HEK293 (cell line): ENCODE results near the gene FASN.

Experiments used
- BCL11B ChIP-seq: fragments of 450-650 bp; formaldehyde crosslinking; IDR thresholded peaks from 2 replicates; pipeline ENCODE4 v1.5.1; 2016; ENCODE audit warnings: low read depth, missing biosample characterization, missing genetic modification characterization
- SP3 ChIP-seq: fragments of 450-650 bp; formaldehyde crosslinking; IDR thresholded peaks from 2 replicates; pipeline ENCODE4 v1.5.1; 2016; ENCODE audit warnings: missing biosample characterization, missing genetic modification characterization
- ZBTB10 ChIP-seq: fragments of 450-650 bp; formaldehyde crosslinking; IDR thresholded peaks from 2 replicates; pipeline ENCODE4 v1.5.1; 2016; ENCODE audit warnings: missing biosample characterization, missing genetic modification characterization
- ZBTB26 ChIP-seq: fragments of 450-650 bp; formaldehyde crosslinking; optimal IDR thresholded peaks from 2 replicates; pipeline ENCODE3; 2016; ENCODE audit warnings: missing biosample characterization, mild to moderate bottlenecking, missing genetic modification characterization
- ZNF132 ChIP-seq: fragments of 450-650 bp; formaldehyde crosslinking; IDR thresholded peaks from 2 replicates; pipeline ENCODE4 v1.5.1; 2017; ENCODE audit warnings: missing biosample characterization, missing genetic modification characterization, borderline replicate concordance
- ZNF146 ChIP-seq: fragments of 450-650 bp; formaldehyde crosslinking; IDR thresholded peaks from 2 replicates; pipeline ENCODE4 v1.5.1; 2016; ENCODE audit warnings: missing biosample characterization, missing genetic modification characterization
- ZNF214 ChIP-seq: fragments of 450-650 bp; formaldehyde crosslinking; IDR thresholded peaks from 2 replicates; pipeline ENCODE4 v1.5.1; 2017; ENCODE audit warnings: missing biosample characterization, mild to moderate bottlenecking, missing genetic modification characterization, borderline replicate concordance
- ZNF239 ChIP-seq: fragments of 450-650 bp; formaldehyde crosslinking; IDR thresholded peaks from 2 replicates; pipeline ENCODE4 v1.5.1; 2016; ENCODE audit warnings: missing biosample characterization, missing genetic modification characterization
- ZNF274 ChIP-seq, 2 experiments: fragments of 200-500 bp in 1 of 2; fragments of 450-650 bp in 1 of 2; sonication (Bioruptor generic) in 1 of 2; formaldehyde crosslinking in 1 of 2; IDR thresholded peaks; 2 replicates each; pipeline versions ENCODE4 v1.5.1 to v1.6.1; 2014 to 2016; ENCODE audit warnings: borderline replicate concordance in 1 of 2, inconsistent platforms in 1 of 2, low read length in 1 of 2, missing biosample characterization in 1 of 2, missing genetic modification characterization in 1 of 2
- ZNF292 ChIP-seq: fragments of 450-650 bp; formaldehyde crosslinking; IDR thresholded peaks from 2 replicates; pipeline ENCODE4 v1.5.1; 2016; ENCODE audit warnings: low read depth, missing biosample characterization, missing genetic modification characterization, borderline replicate concordance
- ZNF341 ChIP-seq: fragments of 450-650 bp; formaldehyde crosslinking; IDR thresholded peaks from 2 replicates; pipeline ENCODE4; 2016; ENCODE audit warnings: low read depth, missing biosample characterization, missing genetic modification characterization
- ZNF404 ChIP-seq: fragments of 450-650 bp; formaldehyde crosslinking; IDR thresholded peaks from 2 replicates; pipeline ENCODE4 v1.5.1; 2017; ENCODE audit warnings: missing biosample characterization, missing genetic modification characterization
- ZNF423 ChIP-seq: fragments of 450-650 bp; formaldehyde crosslinking; IDR thresholded peaks from 2 replicates; pipeline ENCODE4 v1.5.1; 2016; ENCODE audit warnings: missing biosample characterization, missing genetic modification characterization
- ZNF48 ChIP-seq: fragments of 450-650 bp; formaldehyde crosslinking; IDR thresholded peaks from 2 replicates; pipeline ENCODE4 v1.5.1; 2016; ENCODE audit warnings: missing biosample characterization, missing genetic modification characterization
- ZNF529 ChIP-seq: fragments of 450-650 bp; formaldehyde crosslinking; IDR thresholded peaks from 2 replicates; pipeline ENCODE4 v1.5.1; 2017; ENCODE audit warnings: missing genetic modification characterization, missing biosample characterization; ENCODE audit not compliant: insufficient replicate concordance
- ZNF544 ChIP-seq: fragments of 450-650 bp; formaldehyde crosslinking; IDR thresholded peaks from 2 replicates; pipeline ENCODE4 v1.5.0; 2017; ENCODE audit warnings: missing biosample characterization, missing genetic modification characterization
- ZNF670 ChIP-seq: fragments of 450-650 bp; formaldehyde crosslinking; IDR thresholded peaks from 2 replicates; pipeline ENCODE4 v1.5.1; 2016; ENCODE audit warnings: missing biosample characterization, missing genetic modification characterization, low read depth
- TF ChIP-seq, protein P1 (sequence below): fragments of 450-650 bp; formaldehyde crosslinking; IDR thresholded peaks from 2 replicates; pipeline ENCODE4 v1.5.1; 2016; ENCODE audit warnings: missing biosample characterization, missing genetic modification characterization
- TF ChIP-seq, protein P2 (sequence below): fragments of 450-650 bp; IDR thresholded peaks from 2 replicates; pipeline ENCODE4 v1.5.1; 2018; ENCODE audit warnings: missing biosample characterization, mild to moderate bottlenecking, missing genetic modification characterization
- TF ChIP-seq, protein P3 (sequence below): fragments of 450-650 bp; formaldehyde crosslinking; IDR thresholded peaks from 2 replicates; pipeline ENCODE4; 2016; ENCODE audit warnings: missing biosample characterization, missing genetic modification characterization
- TF ChIP-seq, protein P4 (sequence below): fragments of 450-650 bp; formaldehyde crosslinking; IDR thresholded peaks from 2 replicates; pipeline ENCODE4 v1.5.1; 2016; ENCODE audit warnings: missing biosample characterization, missing genetic modification characterization
- TF ChIP-seq, protein P5 (sequence below): fragments of 450-650 bp; formaldehyde crosslinking; IDR thresholded peaks from 2 replicates; pipeline ENCODE4 v1.5.1; 2016; ENCODE audit warnings: missing biosample characterization, missing genetic modification characterization
- TF ChIP-seq, protein P6 (sequence below): fragments of 450-650 bp; formaldehyde crosslinking; IDR thresholded peaks from 2 replicates; pipeline ENCODE4 v1.5.1; 2016; ENCODE audit warnings: missing biosample characterization, missing genetic modification characterization

The FASN gene

DNA sequence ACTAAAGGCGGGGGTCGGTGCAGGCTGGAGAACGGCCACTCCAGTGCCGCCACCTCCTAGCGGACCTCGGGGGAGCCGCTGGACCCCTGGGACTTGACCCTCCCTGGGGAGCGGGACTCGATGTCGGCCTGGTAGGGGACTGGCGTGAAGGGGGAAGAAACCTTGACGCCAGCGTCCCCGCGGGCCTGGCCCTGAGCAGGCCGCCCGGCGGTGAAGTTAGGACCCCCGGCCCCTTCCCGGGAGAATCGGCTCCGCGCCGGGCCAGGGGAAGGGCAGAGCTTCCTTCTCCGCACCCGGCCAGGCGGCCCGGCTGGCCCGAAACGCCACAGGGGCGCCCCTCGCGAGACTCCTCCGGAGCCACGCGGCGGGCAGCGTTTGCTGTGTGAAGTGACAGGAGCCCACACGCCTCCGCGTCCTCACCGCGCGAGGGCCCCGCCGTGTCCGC lies 32.8 kb downstream of the FASN start (continued):
- TF ChIP-seq ZNF146 (tag by site-specific recombination): no peak
- no peak for TF ChIP-seq SP3
- TF ChIP-seq, protein P1, sequence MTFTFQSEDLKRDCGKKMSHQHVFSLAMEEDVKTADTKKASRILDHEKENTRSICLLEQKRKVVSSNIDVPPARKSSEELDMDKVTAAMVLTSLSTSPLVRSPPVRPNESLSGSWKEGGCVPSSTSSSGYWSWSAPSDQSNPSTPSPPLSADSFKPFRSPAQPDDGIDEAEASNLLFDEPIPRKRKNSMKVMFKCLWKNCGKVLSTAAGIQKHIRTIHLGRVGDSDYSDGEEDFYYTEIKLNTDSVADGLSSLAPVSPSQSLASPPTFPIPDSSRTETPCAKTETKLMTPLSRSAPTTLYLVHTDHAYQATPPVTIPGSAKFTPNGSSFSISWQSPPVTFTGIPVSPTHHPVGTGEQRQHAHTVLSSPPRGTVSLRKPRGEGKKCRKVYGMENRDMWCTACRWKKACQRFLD (tag by site-specific recombination): no peak
- TF ChIP-seq BCL11B (tag by site-specific recombination): 0 out of 2 replicates have a peak, but pooled peaks have one; percentile 7
- TF ChIP-seq ZNF423: 0 out of 2 replicates have a peak, but pooled peaks have one; percentile 23
- no peak for TF ChIP-seq ZNF292 (tag by site-specific recombination)
- no peak for TF ChIP-seq ZNF341 (tag by site-specific recombination)
- peak; percentile 53 for TF ChIP-seq ZBTB26
- TF ChIP-seq, protein P2, sequence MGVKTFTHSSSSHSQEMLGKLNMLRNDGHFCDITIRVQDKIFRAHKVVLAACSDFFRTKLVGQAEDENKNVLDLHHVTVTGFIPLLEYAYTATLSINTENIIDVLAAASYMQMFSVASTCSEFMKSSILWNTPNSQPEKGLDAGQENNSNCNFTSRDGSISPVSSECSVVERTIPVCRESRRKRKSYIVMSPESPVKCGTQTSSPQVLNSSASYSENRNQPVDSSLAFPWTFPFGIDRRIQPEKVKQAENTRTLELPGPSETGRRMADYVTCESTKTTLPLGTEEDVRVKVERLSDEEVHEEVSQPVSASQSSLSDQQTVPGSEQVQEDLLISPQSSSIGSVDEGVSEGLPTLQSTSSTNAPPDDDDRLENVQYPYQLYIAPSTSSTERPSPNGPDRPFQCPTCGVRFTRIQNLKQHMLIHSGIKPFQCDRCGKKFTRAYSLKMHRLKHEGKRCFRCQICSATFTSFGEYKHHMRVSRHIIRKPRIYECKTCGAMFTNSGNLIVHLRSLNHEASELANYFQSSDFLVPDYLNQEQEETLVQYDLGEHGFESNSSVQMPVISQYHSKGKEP (tag by site-specific recombination): no peak
- TF ChIP-seq ZNF132 (tag by site-specific recombination): no peak
- TF ChIP-seq ZNF670 (tag by site-specific recombination): no peak
- no peak for TF ChIP-seq ZNF544
- TF ChIP-seq, protein P3, sequence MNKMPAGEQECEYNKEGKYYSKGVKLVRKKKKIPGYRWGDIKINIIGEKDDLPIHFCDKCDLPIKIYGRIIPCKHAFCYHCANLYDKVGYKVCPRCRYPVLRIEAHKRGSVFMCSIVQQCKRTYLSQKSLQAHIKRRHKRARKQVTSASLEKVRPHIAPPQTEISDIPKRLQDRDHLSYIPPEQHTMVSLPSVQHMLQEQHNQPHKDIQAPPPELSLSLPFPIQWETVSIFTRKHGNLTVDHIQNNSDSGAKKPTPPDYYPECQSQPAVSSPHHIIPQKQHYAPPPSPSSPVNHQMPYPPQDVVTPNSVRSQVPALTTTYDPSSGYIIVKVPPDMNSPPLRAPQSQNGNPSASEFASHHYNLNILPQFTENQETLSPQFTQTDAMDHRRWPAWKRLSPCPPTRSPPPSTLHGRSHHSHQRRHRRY (tag by site-specific recombination): no peak
- no peak for TF ChIP-seq ZNF48 (tag by site-specific recombination)
- TF ChIP-seq, protein P4, sequence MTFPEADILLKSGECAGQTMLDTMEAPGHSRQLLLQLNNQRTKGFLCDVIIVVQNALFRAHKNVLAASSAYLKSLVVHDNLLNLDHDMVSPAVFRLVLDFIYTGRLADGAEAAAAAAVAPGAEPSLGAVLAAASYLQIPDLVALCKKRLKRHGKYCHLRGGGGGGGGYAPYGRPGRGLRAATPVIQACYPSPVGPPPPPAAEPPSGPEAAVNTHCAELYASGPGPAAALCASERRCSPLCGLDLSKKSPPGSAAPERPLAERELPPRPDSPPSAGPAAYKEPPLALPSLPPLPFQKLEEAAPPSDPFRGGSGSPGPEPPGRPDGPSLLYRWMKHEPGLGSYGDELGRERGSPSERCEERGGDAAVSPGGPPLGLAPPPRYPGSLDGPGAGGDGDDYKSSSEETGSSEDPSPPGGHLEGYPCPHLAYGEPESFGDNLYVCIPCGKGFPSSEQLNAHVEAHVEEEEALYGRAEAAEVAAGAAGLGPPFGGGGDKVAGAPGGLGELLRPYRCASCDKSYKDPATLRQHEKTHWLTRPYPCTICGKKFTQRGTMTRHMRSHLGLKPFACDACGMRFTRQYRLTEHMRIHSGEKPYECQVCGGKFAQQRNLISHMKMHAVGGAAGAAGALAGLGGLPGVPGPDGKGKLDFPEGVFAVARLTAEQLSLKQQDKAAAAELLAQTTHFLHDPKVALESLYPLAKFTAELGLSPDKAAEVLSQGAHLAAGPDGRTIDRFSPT (tag by site-specific recombination): no peak
- TF ChIP-seq, protein P5, sequence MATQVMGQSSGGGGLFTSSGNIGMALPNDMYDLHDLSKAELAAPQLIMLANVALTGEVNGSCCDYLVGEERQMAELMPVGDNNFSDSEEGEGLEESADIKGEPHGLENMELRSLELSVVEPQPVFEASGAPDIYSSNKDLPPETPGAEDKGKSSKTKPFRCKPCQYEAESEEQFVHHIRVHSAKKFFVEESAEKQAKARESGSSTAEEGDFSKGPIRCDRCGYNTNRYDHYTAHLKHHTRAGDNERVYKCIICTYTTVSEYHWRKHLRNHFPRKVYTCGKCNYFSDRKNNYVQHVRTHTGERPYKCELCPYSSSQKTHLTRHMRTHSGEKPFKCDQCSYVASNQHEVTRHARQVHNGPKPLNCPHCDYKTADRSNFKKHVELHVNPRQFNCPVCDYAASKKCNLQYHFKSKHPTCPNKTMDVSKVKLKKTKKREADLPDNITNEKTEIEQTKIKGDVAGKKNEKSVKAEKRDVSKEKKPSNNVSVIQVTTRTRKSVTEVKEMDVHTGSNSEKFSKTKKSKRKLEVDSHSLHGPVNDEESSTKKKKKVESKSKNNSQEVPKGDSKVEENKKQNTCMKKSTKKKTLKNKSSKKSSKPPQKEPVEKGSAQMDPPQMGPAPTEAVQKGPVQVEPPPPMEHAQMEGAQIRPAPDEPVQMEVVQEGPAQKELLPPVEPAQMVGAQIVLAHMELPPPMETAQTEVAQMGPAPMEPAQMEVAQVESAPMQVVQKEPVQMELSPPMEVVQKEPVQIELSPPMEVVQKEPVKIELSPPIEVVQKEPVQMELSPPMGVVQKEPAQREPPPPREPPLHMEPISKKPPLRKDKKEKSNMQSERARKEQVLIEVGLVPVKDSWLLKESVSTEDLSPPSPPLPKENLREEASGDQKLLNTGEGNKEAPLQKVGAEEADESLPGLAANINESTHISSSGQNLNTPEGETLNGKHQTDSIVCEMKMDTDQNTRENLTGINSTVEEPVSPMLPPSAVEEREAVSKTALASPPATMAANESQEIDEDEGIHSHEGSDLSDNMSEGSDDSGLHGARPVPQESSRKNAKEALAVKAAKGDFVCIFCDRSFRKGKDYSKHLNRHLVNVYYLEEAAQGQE (tag by site-specific recombination): no peak
- no peak for TF ChIP-seq ZNF404 (tag by site-specific recombination)
- no peak for TF ChIP-seq ZNF274 (IDR thresholded peaks at IDR 0.05; ENCODE audit: low read length)
- TF ChIP-seq ZNF274 (tag by site-specific recombination; IDR thresholded peaks at IDR 0.05; ENCODE audit: borderline replicate concordance): no peak
- TF ChIP-seq, protein P6, sequence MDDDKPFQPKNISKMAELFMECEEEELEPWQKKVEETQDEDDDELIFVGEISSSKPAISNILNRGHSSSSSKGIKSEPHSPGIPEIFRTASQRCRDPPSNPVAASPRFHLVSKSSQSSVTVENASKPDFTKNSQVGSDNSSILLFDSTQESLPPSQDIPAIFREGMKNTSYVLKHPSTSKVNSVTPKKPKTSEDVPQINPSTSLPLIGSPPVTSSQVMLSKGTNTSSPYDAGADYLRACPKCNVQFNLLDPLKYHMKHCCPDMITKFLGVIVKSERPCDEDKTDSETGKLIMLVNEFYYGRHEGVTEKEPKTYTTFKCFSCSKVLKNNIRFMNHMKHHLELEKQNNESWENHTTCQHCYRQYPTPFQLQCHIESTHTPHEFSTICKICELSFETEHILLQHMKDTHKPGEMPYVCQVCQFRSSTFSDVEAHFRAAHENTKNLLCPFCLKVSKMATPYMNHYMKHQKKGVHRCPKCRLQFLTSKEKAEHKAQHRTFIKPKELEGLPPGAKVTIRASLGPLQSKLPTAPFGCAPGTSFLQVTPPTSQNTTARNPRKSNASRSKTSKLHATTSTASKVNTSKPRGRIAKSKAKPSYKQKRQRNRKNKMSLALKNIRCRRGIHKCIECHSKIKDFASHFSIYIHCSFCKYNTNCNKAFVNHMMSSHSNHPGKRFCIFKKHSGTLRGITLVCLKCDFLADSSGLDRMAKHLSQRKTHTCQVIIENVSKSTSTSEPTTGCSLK: no peak
- TF ChIP-seq ZNF214 (tag by site-specific recombination): no peak
- no peak for TF ChIP-seq ZNF239
- no peak for TF ChIP-seq ZBTB10 (tag by site-specific recombination)
- no peak for TF ChIP-seq ZNF529 (tag by site-specific recombination)
